ENCODE data around the gene ANKRD23. TPM values are rescaled to one million over a fixed set of nuclear protein-coding genes. Genes with fewer than 3 reads are reported as not detected.

Gene ANKRD23
- total RNA-seq, 1 donor from 2014 or later, result 0.98 TPM

DNA sequence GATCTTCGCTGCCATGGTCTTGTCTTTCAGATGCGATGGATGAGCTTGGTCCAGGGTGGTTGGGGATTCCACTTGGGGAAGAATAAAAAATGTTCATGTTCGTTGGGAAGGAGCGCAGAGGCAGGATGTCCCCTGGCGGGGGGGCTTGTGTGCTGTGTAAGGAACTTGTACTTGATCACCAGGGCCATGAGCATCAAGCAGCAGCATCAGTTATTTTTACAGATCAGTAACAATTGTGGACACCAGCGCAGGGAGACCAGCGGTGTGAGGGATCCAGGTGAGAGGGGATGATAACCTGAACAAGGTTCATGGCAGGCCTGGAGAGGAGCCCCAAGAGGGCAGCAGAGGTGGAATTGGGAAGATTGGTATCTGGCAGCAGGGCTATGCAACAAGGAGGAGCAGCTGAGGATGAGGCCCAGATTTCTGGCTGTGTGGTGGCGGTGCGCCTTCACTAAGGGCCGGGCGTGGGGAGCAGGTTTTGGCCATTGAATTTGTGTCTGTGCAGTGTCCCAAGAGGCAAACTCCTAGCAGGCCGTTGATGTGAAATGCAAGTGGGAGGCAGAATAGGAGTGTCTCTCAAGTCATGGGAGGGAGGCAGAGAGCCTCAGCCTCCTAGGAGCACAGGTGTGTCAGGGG lies 23.8 kb downstream of the ANKRD23 start:
- no peak overlapping the region for H3K4me3 ChIP-seq
- no peak overlapping the region for H3K27ac ChIP-seq
- peaks cover 0 to 1% of the 10 kb centered on the region in 2 donors for H3K36me3 ChIP-seq
- H3K27me3 ChIP-seq, result no peaks in the 10 kb centered on the region
- H3K9me3 ChIP-seq, result no peaks in the 10 kb centered on the region
- peaks cover 65% of the 10 kb centered on the region for H3K4me1 ChIP-seq
- no peak for DNase-seq (ENCODE audit: extremely low spot score in 2 of 2)
- intact Hi-C loops (cut with DNase I), result loop anchor here (5.0 kb wide), 1 partner anchor 58 kb away; the partner anchor contains the start of gene CNNM4
- TF ChIP-seq POLR2AphosphoS5 (IDR thresholded peaks at IDR 0.05; ENCODE audit: insufficient read depth in 1 of 2, low read depth in 1 of 2) (no peak), POLR2A (IDR thresholded peaks at IDR 0.05) (no peak)
- TF ChIP-seq, protein P1, sequence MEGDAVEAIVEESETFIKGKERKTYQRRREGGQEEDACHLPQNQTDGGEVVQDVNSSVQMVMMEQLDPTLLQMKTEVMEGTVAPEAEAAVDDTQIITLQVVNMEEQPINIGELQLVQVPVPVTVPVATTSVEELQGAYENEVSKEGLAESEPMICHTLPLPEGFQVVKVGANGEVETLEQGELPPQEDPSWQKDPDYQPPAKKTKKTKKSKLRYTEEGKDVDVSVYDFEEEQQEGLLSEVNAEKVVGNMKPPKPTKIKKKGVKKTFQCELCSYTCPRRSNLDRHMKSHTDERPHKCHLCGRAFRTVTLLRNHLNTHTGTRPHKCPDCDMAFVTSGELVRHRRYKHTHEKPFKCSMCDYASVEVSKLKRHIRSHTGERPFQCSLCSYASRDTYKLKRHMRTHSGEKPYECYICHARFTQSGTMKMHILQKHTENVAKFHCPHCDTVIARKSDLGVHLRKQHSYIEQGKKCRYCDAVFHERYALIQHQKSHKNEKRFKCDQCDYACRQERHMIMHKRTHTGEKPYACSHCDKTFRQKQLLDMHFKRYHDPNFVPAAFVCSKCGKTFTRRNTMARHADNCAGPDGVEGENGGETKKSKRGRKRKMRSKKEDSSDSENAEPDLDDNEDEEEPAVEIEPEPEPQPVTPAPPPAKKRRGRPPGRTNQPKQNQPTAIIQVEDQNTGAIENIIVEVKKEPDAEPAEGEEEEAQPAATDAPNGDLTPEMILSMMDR (IDR thresholded peaks at IDR 0.05), result no peak

DNA sequence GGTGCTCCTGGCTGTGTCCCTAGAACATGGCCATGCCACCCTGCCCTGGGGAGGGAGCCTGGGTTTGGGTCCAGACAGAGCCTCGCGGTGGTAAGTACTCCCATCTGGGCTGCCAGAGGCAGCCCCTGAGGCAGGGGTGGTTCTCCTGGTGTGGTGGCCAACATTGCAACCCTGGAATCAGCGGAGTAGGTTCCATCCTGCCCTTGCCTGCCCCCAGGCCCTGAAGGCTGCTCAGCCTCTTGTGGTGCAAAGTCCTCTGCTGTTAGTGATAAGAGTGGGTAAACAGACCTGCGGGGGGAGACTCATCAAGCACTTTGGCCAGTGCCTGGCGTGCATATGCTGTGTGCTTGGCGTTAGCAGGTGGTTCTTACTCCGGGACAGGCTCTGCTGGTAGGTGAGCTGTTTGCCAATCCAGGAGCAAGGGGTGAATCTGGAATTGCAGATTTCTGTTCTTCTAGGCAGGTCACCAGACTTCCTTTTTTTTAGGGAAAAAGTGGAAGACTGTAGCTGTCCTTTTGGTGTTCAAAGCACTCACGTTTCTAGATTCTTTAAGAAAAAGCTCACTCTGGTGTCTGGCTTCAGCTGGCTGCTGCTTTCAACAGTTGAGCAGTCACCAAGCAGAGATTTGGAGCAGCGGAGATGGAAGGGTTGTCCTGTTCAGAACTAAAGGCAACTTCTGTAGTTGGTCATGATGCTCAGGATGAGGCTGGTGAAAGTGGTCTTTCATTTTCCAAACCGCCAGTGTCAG lies 24.5 kb downstream of the ANKRD23 start:
- no peak for DNase-seq (ENCODE audit: extremely low spot score in 2 of 2)
- Histone ChIP-seq H3K36me3 (no peaks in the 10 kb centered on the region), H3K9me3 (no peaks in the 10 kb centered on the region), H3K4me3 (no peak overlapping the region), H3K27me3 (no peaks in the 10 kb centered on the region), H3K4me1 (peaks cover 66% of the 10 kb centered on the region), H3K27ac (no peak overlapping the region)
- TF ChIP-seq POLR2AphosphoS5 (IDR thresholded peaks at IDR 0.05; ENCODE audit: insufficient read depth in 1 of 2, low read depth in 1 of 2) (no peak), POLR2A (IDR thresholded peaks at IDR 0.05) (no peak)
- TF ChIP-seq, protein P1 (IDR thresholded peaks at IDR 0.05), result no peak
- intact Hi-C loops (cut with DNase I), result loop anchor here (5.0 kb wide), 1 partner anchor 57 kb away; the partner anchor contains the start of gene CNNM4

DNA sequence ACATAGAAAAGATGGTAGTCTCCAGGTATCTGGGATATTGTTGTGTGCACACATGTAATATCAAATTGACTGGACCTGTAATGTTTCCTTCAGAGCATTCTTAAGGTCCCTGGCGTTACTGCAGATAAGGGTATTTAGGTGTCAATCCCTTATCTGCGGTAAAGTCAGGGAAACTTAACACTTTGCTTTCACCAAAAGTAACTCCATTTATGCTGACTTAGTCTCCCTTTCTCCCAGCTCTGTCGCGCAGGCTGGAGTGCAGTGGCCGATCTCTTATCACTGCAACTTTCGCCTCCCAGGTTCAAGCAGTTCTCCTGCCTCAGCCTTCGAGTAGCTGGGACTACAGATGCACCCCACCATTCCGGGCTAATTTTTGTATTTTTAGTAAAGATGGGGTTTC lies 25.9 kb downstream of the ANKRD23 start:
- H3K9me3 ChIP-seq, result no peaks in the 10 kb centered on the region

DNA sequence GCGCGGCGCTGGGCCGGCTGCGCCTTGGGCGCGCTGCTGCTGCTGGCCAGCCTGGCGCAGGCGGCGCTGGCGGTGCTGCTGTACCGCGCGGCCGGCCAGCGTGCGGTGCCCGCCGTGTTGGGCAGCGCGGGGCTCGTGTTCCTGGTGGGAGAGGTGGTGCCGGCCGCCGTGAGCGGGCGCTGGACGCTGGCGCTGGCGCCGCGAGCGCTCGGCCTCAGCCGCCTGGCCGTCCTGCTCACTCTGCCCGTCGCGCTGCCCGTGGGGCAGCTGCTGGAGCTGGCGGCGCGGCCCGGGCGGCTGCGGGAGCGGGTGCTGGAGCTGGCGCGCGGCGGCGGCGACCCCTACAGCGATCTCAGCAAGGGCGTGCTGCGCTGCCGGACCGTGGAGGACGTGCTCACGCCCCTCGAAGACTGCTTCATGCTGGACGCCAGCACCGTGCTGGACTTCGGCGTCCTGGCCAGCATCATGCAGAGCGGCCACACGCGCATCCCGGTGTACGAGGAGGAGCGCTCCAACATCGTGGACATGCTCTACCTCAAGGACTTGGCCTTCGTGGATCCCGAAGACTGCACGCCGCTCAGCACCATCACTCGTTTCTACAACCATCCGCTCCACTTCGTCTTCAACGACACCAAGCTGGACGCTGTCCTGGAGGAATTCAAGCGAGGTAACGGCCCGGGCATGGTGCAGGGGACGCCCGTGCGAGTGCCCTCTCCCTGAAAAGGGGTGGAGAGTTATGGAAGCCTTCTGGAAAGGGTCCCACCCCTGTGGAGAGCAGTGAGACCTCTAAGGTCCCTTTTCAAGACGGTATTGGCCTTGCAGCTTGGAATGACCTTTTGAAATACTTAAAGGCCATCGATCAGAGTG lies 26.8 kb downstream of the ANKRD23 start:
- peak overlapping the region; percentile 71 to 73 for H3K4me3 ChIP-seq
- no peaks in the 10 kb centered on the region for H3K27me3 ChIP-seq
- H3K9me3 ChIP-seq, result no peaks in the 10 kb centered on the region
- intact Hi-C loops (cut with DNase I), result loop anchor here (5.0 kb wide), 1 partner anchor 55 kb away; the partner anchor contains the start of gene CNNM4
- H3K4me1 ChIP-seq, result peaks cover 58% of the 10 kb centered on the region
- TF ChIP-seq, protein P1 (IDR thresholded peaks at IDR 0.05), result no peak
- TF ChIP-seq POLR2AphosphoS5 (IDR thresholded peaks at IDR 0.05; ENCODE audit: insufficient read depth in 1 of 2, low read depth in 1 of 2), result no peak
- TF ChIP-seq POLR2A (IDR thresholded peaks at IDR 0.05), result no peak
- no peaks in the 10 kb centered on the region for H3K36me3 ChIP-seq
- peak overlapping the region; percentile 90 for H3K27ac ChIP-seq
- DNase-seq (ENCODE audit: extremely low spot score in 2 of 2), result no peak

More for the DNA sequence above, 25.9 kb downstream of the ANKRD23 start:
- H3K4me1 ChIP-seq, result peaks cover 58% of the 10 kb centered on the region
- no peak for TF ChIP-seq POLR2AphosphoS5 (IDR thresholded peaks at IDR 0.05; ENCODE audit: insufficient read depth in 1 of 2, low read depth in 1 of 2)
- TF ChIP-seq, protein P1 (IDR thresholded peaks at IDR 0.05), result no peak
- H3K27ac ChIP-seq, result no peak overlapping the region
- intact Hi-C loops (cut with DNase I), result loop anchor here (5.0 kb wide), 1 partner anchor 56 kb away; the partner anchor contains the start of gene CNNM4
- no peak for DNase-seq (ENCODE audit: extremely low spot score in 2 of 2)
- H3K27me3 ChIP-seq, result no peaks in the 10 kb centered on the region
- H3K4me3 ChIP-seq, result peak overlapping the region; percentile 71 to 73
- H3K36me3 ChIP-seq, result no peaks in the 10 kb centered on the region

Measured in vagina (tissue), 2 donors.